BE2C (cell line): ENCODE data around the gene HOXA6.

Experiments used
- DNase-seq: peaks from one replicate; pipeline ENCODE4 v3.0.0-alpha.2; 2020
- H3K27me3 ChIP-seq: fragments of 250-450 bp; sonication (Bioruptor Pico); 2 replicates; pipeline ENCODE4 v1.5.1; 2020; ENCODE audit warnings: mild to moderate bottlenecking
- H3K36me3 ChIP-seq: fragments of 250-450 bp; sonication (Bioruptor Pico); 2 replicates; pipeline ENCODE4 v1.5.1; 2020; ENCODE audit warnings: mild to moderate bottlenecking
- H3K4me1 ChIP-seq: fragments of 250-450 bp; sonication (Bioruptor Pico); 2 replicates; pipeline ENCODE4 v1.5.1; 2020
- H3K4me3 ChIP-seq: 2 replicates; pipeline ENCODE4 v1.5.1; 2011; ENCODE audit warnings: low read depth, low read length
- H3K9me3 ChIP-seq: fragments of 250-450 bp; sonication (Bioruptor Pico); 2 replicates; pipeline ENCODE4 v1.5.1; 2020
- CTCF ChIP-seq: IDR thresholded peaks from 2 replicates; pipeline ENCODE4 v1.5.1; 2012; ENCODE audit warnings: mild to moderate bottlenecking, low read depth, low read length

Gene HOXA6

GRCh38 chr7:27159266-27160144 lies 11.9 kb upstream of the HOXA6 start:
- Histone ChIP-seq H3K36me3 (no peaks in the 10 kb centered on the region), H3K4me3 (no peak overlapping the region), H3K9me3 (no peaks in the 10 kb centered on the region), H3K27me3 (peaks cover 97% of the 10 kb centered on the region), H3K4me1 (no peaks in the 10 kb centered on the region)
- no peak for TF ChIP-seq CTCF
- DNase-seq: peak; percentile 4

- Histone ChIP-seq H3K27me3 (peaks cover 97% of the 10 kb centered on the region), H3K9me3 (no peaks in the 10 kb centered on the region), H3K4me1 (no peaks in the 10 kb centered on the region), H3K36me3 (no peaks in the 10 kb centered on the region), H3K4me3 (no peak overlapping the region)
- TF ChIP-seq CTCF: no peak
- DNase-seq: peak; percentile 4
Observed at GRCh38 chr7:27158436-27159265, 11.1 kb upstream of the HOXA6 start.

GRCh38 chr7:27157702-27158431 lies 10.3 kb upstream of the HOXA6 start:
- DNase-seq: peak; percentile 2
- H3K27me3 ChIP-seq: peaks cover 97% of the 10 kb centered on the region
- no peaks in the 10 kb centered on the region for H3K36me3 ChIP-seq
- no peaks in the 10 kb centered on the region for H3K4me1 ChIP-seq
- H3K9me3 ChIP-seq: no peaks in the 10 kb centered on the region
- H3K4me3 ChIP-seq: no peak overlapping the region
- TF ChIP-seq CTCF: no peak

- peak; percentile 2 for DNase-seq
- Histone ChIP-seq H3K4me1 (no peaks in the 10 kb centered on the region), H3K27me3 (peaks cover 97% of the 10 kb centered on the region), H3K4me3 (no peak overlapping the region), H3K9me3 (no peaks in the 10 kb centered on the region), H3K36me3 (no peaks in the 10 kb centered on the region)
- no peak for TF ChIP-seq CTCF
Observed at GRCh38 chr7:27156916-27157701, 9.5 kb upstream of the HOXA6 start.

GRCh38 chr7:27156508-27156898 lies 8.9 kb upstream of the HOXA6 start, which contains the start of gene HOXA7:
HOXA7 (minus strand) TSS chr7:27156675; CDS start chr7:27156545, 130 bp downstream.
- no peak for TF ChIP-seq CTCF
- H3K36me3 ChIP-seq: no peaks in the 10 kb centered on the region
- peak within 1 kb of the TSS; percentile 20; the same call in 1 of the 2 replicates for H3K4me3 ChIP-seq
- no peaks in the 10 kb centered on the region for H3K4me1 ChIP-seq
- H3K27me3 ChIP-seq: peaks cover 98% of the 10 kb centered on the region
- no peaks in the 10 kb centered on the region for H3K9me3 ChIP-seq
- DNase-seq: peak; percentile 11
